ENCODE measurements around the gene GPR61.

DNA sequence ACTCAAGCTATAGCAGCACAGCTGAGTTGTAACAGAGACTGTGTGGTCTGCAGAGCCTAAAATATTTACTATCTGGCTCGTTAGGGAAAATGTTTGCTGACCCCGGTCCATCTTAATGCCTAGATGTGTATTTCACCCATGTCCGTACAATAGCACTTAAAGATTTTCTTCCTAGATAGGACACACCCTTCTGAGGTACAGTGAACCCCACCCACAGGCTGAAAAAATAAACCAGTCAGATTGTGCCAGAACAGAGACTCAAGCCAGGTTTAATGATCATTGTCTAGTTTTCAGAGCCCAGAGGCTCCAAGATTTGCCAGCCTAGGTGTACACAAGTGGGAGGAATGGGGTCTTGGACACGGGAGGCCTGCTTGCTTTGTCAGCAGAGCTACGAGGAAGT is 35.7 kb upstream of the GPR61 start:
- no peak for TF ChIP-seq POLR2A (IDR thresholded peaks at IDR 0.05; ENCODE audit: low read length)
- no peak for TF ChIP-seq GATA1 (IDR thresholded peaks at IDR 0.05; ENCODE audit: low read depth, low read length)
